ENCODE measurements around the gene DENND1A.

Gene DENND1A

DNA sequence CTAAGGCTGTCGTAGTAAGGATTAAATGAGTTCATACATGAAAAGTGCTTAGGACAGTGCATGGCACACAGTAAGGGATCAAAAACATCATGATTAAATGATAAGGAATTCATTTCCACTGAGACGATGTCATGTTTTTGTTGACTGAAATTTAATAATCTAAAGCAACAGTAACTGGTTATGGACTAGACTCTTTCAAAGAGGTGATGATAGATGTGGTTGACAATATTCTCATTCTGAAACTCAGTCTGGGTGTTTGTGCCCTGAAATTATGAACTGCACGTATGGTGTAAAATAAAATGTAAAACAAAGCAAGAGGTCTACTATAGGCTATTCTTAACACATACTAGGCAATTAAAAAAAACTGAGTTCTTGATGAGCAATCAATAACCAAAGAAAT lies 280.0 kb downstream of the DENND1A start:
- H3K4ac ChIP-seq (ENCODE audit: low read length), result no peak overlapping the region
- H2BK12ac ChIP-seq (ENCODE audit: low read length), result no peak overlapping the region
- no peak overlapping the region for H3K14ac ChIP-seq (ENCODE audit: low read length)
- H3K9me3 ChIP-seq (replicated peaks in 1 of 2; ENCODE audit: control insufficient read depth in 2 of 2, insufficient read depth in 1 of 2, low read depth in 1 of 2, low read length in 2 of 2), result peaks cover 0 to 6% of the 10 kb centered on the region in 2 donors
- DNase-seq (ENCODE audit: low spot score), result no peak
- peaks cover 0 to 3% of the 10 kb centered on the region in 2 donors for H3K36me3 ChIP-seq (replicated peaks in 1 of 2; ENCODE audit: control insufficient read depth in 2 of 2, insufficient read depth in 2 of 2, low read length in 2 of 2)
- no peak overlapping the region for H3K9ac ChIP-seq (ENCODE audit: low read depth, low read length, poor library complexity)
- H3K79me1 ChIP-seq (ENCODE audit: low read depth, low read length), result no peaks in the 10 kb centered on the region
- no peak overlapping the region for H4K91ac ChIP-seq (ENCODE audit: low read depth, low read length, poor library complexity)
- H2BK120ac ChIP-seq (ENCODE audit: low read depth, low read length), result no peak overlapping the region
- no peak overlapping the region for H2BK15ac ChIP-seq (ENCODE audit: low read length)
- H3K4me1 ChIP-seq (ENCODE audit: control insufficient read depth in 2 of 2, insufficient read depth in 1 of 2, low read depth in 1 of 2, low read length in 2 of 2), result no peaks in the 10 kb centered on the region
- H3K27me3 ChIP-seq (ENCODE audit: control insufficient read depth in 3 of 3, insufficient read depth in 3 of 3, low read depth in 1 of 3, low read length in 3 of 3), result no peaks in the 10 kb centered on the region
- no peak overlapping the region for H2BK5ac ChIP-seq (ENCODE audit: low read length)
- no peak overlapping the region for H3K27ac ChIP-seq (replicated peaks; ENCODE audit: low read length)
- no peak overlapping the region for H2AFZ ChIP-seq (ENCODE audit: low read length)
- H3K18ac ChIP-seq (ENCODE audit: low read length), result no peak overlapping the region
- no peak overlapping the region for H4K8ac ChIP-seq (ENCODE audit: low read depth, low read length)
- H2AK5ac ChIP-seq (ENCODE audit: low read depth, low read length), result no peak overlapping the region
- no peak overlapping the region for H3K4me2 ChIP-seq (ENCODE audit: insufficient read depth, low read length, poor library complexity, severe bottlenecking)
- WGBS, 2 donors (ENCODE audit: extremely low coverage in 2 of 2, insufficient read length in 2 of 2, insufficient replicate concordance in 1 of 2), result no CpG with 5 or more reads among the region's 3 CpGs
- H3K4me3 ChIP-seq (ENCODE audit: low read length in 2 of 2), result no peak overlapping the region
- H3K23ac ChIP-seq (ENCODE audit: low read depth, low read length, poor library complexity), result no peak overlapping the region

DNA sequence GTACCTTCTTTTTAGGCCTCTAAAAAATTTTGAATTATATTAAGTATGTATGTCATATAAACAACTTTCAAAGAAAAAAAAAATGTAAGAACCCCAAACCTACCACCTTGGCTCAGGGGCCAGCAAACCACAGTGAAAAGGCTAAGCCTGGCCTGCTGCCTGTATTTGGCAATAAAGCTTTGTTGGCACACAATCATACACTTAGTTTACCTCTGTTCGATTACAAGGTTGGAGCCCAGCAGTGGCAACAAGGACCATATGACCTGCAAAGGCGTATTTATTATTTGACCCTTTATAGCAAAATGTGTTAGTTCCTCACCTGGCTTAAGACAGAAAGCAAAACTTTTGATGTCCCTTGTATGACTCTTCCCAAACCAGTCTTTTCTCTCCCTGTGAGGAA lies 282.8 kb downstream of the DENND1A start:
- no peak overlapping the region for H4K91ac ChIP-seq (ENCODE audit: low read depth, low read length, poor library complexity)
- H3K4ac ChIP-seq (ENCODE audit: low read length), result no peak overlapping the region
- H3K23ac ChIP-seq (ENCODE audit: low read depth, low read length, poor library complexity), result no peak overlapping the region
- H3K79me1 ChIP-seq (ENCODE audit: low read depth, low read length), result no peaks in the 10 kb centered on the region
- H3K4me1 ChIP-seq (ENCODE audit: control insufficient read depth in 2 of 2, insufficient read depth in 1 of 2, low read depth in 1 of 2, low read length in 2 of 2), result peaks cover 0 to 4% of the 10 kb centered on the region in 2 donors
- H3K4me3 ChIP-seq (ENCODE audit: low read length in 2 of 2), result no peak overlapping the region
- H3K27ac ChIP-seq (replicated peaks; ENCODE audit: low read length), result no peak overlapping the region
- H2BK12ac ChIP-seq (ENCODE audit: low read length), result no peak overlapping the region
- no peak overlapping the region for H3K18ac ChIP-seq (ENCODE audit: low read length)
- H3K9me3 ChIP-seq (replicated peaks in 1 of 2; ENCODE audit: control insufficient read depth in 2 of 2, insufficient read depth in 1 of 2, low read depth in 1 of 2, low read length in 2 of 2), result peaks cover 0 to 10% of the 10 kb centered on the region in 2 donors
- H3K27me3 ChIP-seq (ENCODE audit: control insufficient read depth in 3 of 3, insufficient read depth in 3 of 3, low read depth in 1 of 3, low read length in 3 of 3), result no peaks in the 10 kb centered on the region
- no peak overlapping the region for H3K4me2 ChIP-seq (ENCODE audit: insufficient read depth, low read length, poor library complexity, severe bottlenecking)
- no peak overlapping the region for H3K9ac ChIP-seq (ENCODE audit: low read depth, low read length, poor library complexity)
- no peak overlapping the region for H2AFZ ChIP-seq (ENCODE audit: low read length)
- H4K8ac ChIP-seq (ENCODE audit: low read depth, low read length), result no peak overlapping the region
- H2BK15ac ChIP-seq (ENCODE audit: low read length), result no peak overlapping the region
- H2BK5ac ChIP-seq (ENCODE audit: low read length), result no peak overlapping the region
- WGBS, 2 donors (ENCODE audit: extremely low coverage in 2 of 2, insufficient read length in 2 of 2, insufficient replicate concordance in 1 of 2), result no CpG with 5 or more reads among the region's 2 CpGs
- H3K36me3 ChIP-seq (replicated peaks in 1 of 2; ENCODE audit: control insufficient read depth in 2 of 2, insufficient read depth in 2 of 2, low read length in 2 of 2), result peaks cover 0 to 5% of the 10 kb centered on the region in 2 donors
- H2AK5ac ChIP-seq (ENCODE audit: low read depth, low read length), result no peak overlapping the region
- H2BK120ac ChIP-seq (ENCODE audit: low read depth, low read length), result no peak overlapping the region
- no peak overlapping the region for H3K14ac ChIP-seq (ENCODE audit: low read length)
- no peak for DNase-seq (ENCODE audit: low spot score)

DNA sequence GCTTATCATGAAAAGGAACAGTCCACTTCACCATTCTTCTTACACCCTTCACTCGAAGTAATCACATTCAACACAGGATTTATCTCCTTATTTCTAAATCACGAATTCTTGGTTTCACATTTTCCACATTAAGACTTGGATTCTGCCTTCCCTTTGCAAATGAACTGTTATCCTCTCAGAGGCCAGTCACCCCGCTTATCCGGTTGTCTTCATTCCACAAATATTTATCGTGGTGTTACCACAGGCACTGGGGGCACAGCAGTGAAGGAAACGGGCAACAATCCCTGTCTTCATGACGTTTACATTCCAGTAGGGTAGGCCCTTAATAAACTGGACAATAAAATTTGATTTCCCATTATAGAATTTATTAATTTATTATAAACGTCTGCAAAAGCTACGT lies 284.2 kb downstream of the DENND1A start:
- whole genome bisulfite sequencing, 2 donors (ENCODE audit: extremely low coverage in 2 of 2, insufficient read length in 2 of 2, insufficient replicate concordance in 1 of 2), result no CpG with 5 or more reads among the region's 9 CpGs
- no peak overlapping the region for H2AK5ac ChIP-seq (ENCODE audit: low read depth, low read length)
- no peak overlapping the region for H4K8ac ChIP-seq (ENCODE audit: low read depth, low read length)
- H3K27ac ChIP-seq (replicated peaks; ENCODE audit: low read length), result no peak overlapping the region
- no peak overlapping the region for H2BK5ac ChIP-seq (ENCODE audit: low read length)
- peaks cover 0 to 2% of the 10 kb centered on the region in 2 donors for H3K36me3 ChIP-seq (replicated peaks in 1 of 2; ENCODE audit: control insufficient read depth in 2 of 2, insufficient read depth in 2 of 2, low read length in 2 of 2)
- H3K79me1 ChIP-seq (ENCODE audit: low read depth, low read length), result no peaks in the 10 kb centered on the region
- no peak overlapping the region for H4K91ac ChIP-seq (ENCODE audit: low read depth, low read length, poor library complexity)
- H3K18ac ChIP-seq (ENCODE audit: low read length), result no peak overlapping the region
- H2BK12ac ChIP-seq (ENCODE audit: low read length), result no peak overlapping the region
- no peak overlapping the region for H3K23ac ChIP-seq (ENCODE audit: low read depth, low read length, poor library complexity)
- H3K9me3 ChIP-seq (replicated peaks in 1 of 2; ENCODE audit: control insufficient read depth in 2 of 2, insufficient read depth in 1 of 2, low read depth in 1 of 2, low read length in 2 of 2), result peaks cover 0 to 10% of the 10 kb centered on the region in 2 donors
- H3K4me3 ChIP-seq (ENCODE audit: low read length in 2 of 2), result no peak overlapping the region
- H3K4ac ChIP-seq (ENCODE audit: low read length), result no peak overlapping the region
- no peak overlapping the region for H3K4me2 ChIP-seq (ENCODE audit: insufficient read depth, low read length, poor library complexity, severe bottlenecking)
- no peak overlapping the region for H2BK15ac ChIP-seq (ENCODE audit: low read length)
- no peak for DNase-seq (ENCODE audit: low spot score)
- peaks cover 0 to 5% of the 10 kb centered on the region in 2 donors for H3K4me1 ChIP-seq (ENCODE audit: control insufficient read depth in 2 of 2, insufficient read depth in 1 of 2, low read depth in 1 of 2, low read length in 2 of 2)
- H3K14ac ChIP-seq (ENCODE audit: low read length), result no peak overlapping the region
- H2AFZ ChIP-seq (ENCODE audit: low read length), result no peak overlapping the region
- H3K9ac ChIP-seq (ENCODE audit: low read depth, low read length, poor library complexity), result no peak overlapping the region
- no peaks in the 10 kb centered on the region for H3K27me3 ChIP-seq (ENCODE audit: control insufficient read depth in 3 of 3, insufficient read depth in 3 of 3, low read depth in 1 of 3, low read length in 3 of 3)
- no peak overlapping the region for H2BK120ac ChIP-seq (ENCODE audit: low read depth, low read length)

DNA sequence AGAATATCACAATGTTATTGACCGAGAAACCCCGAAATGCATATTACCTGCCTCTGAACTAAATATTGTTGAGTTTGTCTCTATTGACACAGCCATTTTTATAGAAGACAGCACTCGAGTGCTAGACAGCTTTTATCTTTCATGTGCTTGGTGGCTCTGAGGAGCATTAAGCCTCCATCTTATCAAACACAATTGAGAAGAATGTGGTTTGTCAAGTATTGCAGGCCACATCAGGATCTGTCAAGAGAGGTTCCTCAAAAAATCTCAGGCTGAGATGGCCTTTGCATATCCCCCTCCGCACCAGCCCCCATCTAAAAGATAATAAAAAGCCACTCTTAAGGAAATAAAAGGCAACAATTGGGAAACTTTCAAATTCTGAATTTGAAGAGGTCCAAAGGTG lies 284.8 kb downstream of the DENND1A start:
- peaks cover 0 to 2% of the 10 kb centered on the region in 2 donors for H3K36me3 ChIP-seq (replicated peaks in 1 of 2; ENCODE audit: control insufficient read depth in 2 of 2, insufficient read depth in 2 of 2, low read length in 2 of 2)
- no peak overlapping the region for H2BK15ac ChIP-seq (ENCODE audit: low read length)
- no peak overlapping the region for H3K4ac ChIP-seq (ENCODE audit: low read length)
- H2BK12ac ChIP-seq (ENCODE audit: low read length), result no peak overlapping the region
- no peak overlapping the region for H2BK5ac ChIP-seq (ENCODE audit: low read length)
- no peak overlapping the region for H3K4me2 ChIP-seq (ENCODE audit: insufficient read depth, low read length, poor library complexity, severe bottlenecking)
- H3K14ac ChIP-seq (ENCODE audit: low read length), result no peak overlapping the region
- no peak overlapping the region for H2BK120ac ChIP-seq (ENCODE audit: low read depth, low read length)
- no peak for DNase-seq (ENCODE audit: low spot score)
- no peak overlapping the region for H2AFZ ChIP-seq (ENCODE audit: low read length)
- peaks cover 0 to 10% of the 10 kb centered on the region in 2 donors for H3K9me3 ChIP-seq (replicated peaks in 1 of 2; ENCODE audit: control insufficient read depth in 2 of 2, insufficient read depth in 1 of 2, low read depth in 1 of 2, low read length in 2 of 2)
- H3K79me1 ChIP-seq (ENCODE audit: low read depth, low read length), result no peaks in the 10 kb centered on the region
- H4K91ac ChIP-seq (ENCODE audit: low read depth, low read length, poor library complexity), result no peak overlapping the region
- no peaks in the 10 kb centered on the region for H3K27me3 ChIP-seq (ENCODE audit: control insufficient read depth in 3 of 3, insufficient read depth in 3 of 3, low read depth in 1 of 3, low read length in 3 of 3)
- H3K23ac ChIP-seq (ENCODE audit: low read depth, low read length, poor library complexity), result no peak overlapping the region
- no peak overlapping the region for H3K18ac ChIP-seq (ENCODE audit: low read length)
- no peak overlapping the region for H3K9ac ChIP-seq (ENCODE audit: low read depth, low read length, poor library complexity)
- WGBS, 2 donors (ENCODE audit: extremely low coverage in 2 of 2, insufficient read length in 2 of 2, insufficient replicate concordance in 1 of 2), result no CpG with 5 or more reads among the region's 4 CpGs
- no peak overlapping the region for H3K27ac ChIP-seq (replicated peaks; ENCODE audit: low read length)
- H4K8ac ChIP-seq (ENCODE audit: low read depth, low read length), result no peak overlapping the region
- H3K4me1 ChIP-seq (ENCODE audit: control insufficient read depth in 2 of 2, insufficient read depth in 1 of 2, low read depth in 1 of 2, low read length in 2 of 2), result peaks cover 0 to 5% of the 10 kb centered on the region in 2 donors
- no peak overlapping the region for H2AK5ac ChIP-seq (ENCODE audit: low read depth, low read length)
- H3K4me3 ChIP-seq (ENCODE audit: low read length in 2 of 2), result no peak overlapping the region

Measured in neuronal stem cell (in vitro differentiated cells).